Chondrocyte (in vitro differentiated cells): ENCODE measurements around the gene MEGF6. TPM values are rescaled to one million over a fixed set of nuclear protein-coding genes. Genes with fewer than 3 reads are reported as not detected.

ENCODE experiments used
- DNase-seq: peaks from one replicate; pipeline ENCODE4 v3.0.0; 2021; ENCODE audit warnings: mixed read lengths, low spot score
- H3K27ac Mint-ChIP-seq: one replicate; pipeline ENCODE4 v1.8.0; 2021; ENCODE audit warnings: mild to moderate bottlenecking, moderate library complexity, mixed read lengths; ENCODE audit not compliant: unreplicated experiment
- H3K27me3 Mint-ChIP-seq: 2 replicates; pipeline ENCODE4 v1.8.0; 2021; ENCODE audit warnings: low read depth, mixed read lengths
- H3K36me3 Mint-ChIP-seq: 2 replicates; pipeline ENCODE4 v1.8.0; 2021; ENCODE audit warnings: low read depth, mixed read lengths
- H3K4me1 Mint-ChIP-seq: 2 replicates; pipeline ENCODE4 v1.8.0; 2021; ENCODE audit warnings: low read depth, mild to moderate bottlenecking, mixed read lengths
- H3K4me3 Mint-ChIP-seq: one replicate; pipeline ENCODE4 v1.8.0; 2021; ENCODE audit warnings: mild to moderate bottlenecking, moderate library complexity, mixed read lengths; ENCODE audit not compliant: unreplicated experiment
- H3K9me3 Mint-ChIP-seq: 2 replicates; pipeline ENCODE4 v1.8.0; 2021; ENCODE audit warnings: low read depth, mixed read lengths
- CTCF ChIP-seq: fragments of 200-600 bp; sonication (generic); IDR thresholded peaks from 2 replicates; pipeline ENCODE4 v1.5.0; 2021; ENCODE audit warnings: antibody characterized with exemption, mild to moderate bottlenecking, moderate library complexity
- total RNA-seq: library from RNA; stranded (reverse); gene quantifications from 3 replicates; pipeline ENCODE4 v1.2.1, GENCODE V29; 2021

Gene MEGF6
- total RNA-seq, 1 donor from 2014 or later: 328 TPM

GRCh38 chr1:3600354-3600753, 11.0 kb downstream of the MEGF6 start:
- H3K4me3 Mint-ChIP-seq: no peak overlapping the region
- no peak for TF ChIP-seq CTCF
- no peak for DNase-seq
- H3K4me1 Mint-ChIP-seq: no peaks in the 10 kb centered on the region
- H3K27me3 Mint-ChIP-seq: peaks cover 4% of the 10 kb centered on the region
- no peak overlapping the region for H3K27ac Mint-ChIP-seq
- H3K36me3 Mint-ChIP-seq: no peaks in the 10 kb centered on the region
- no peaks in the 10 kb centered on the region for H3K9me3 Mint-ChIP-seq

GRCh38 chr1:3599816-3600215, 11.5 kb downstream of the MEGF6 start:
- Mint-ChIP-seq H3K36me3 (no peaks in the 10 kb centered on the region), H3K27ac (no peak overlapping the region), H3K27me3 (peaks cover 4% of the 10 kb centered on the region), H3K4me1 (no peaks in the 10 kb centered on the region), H3K4me3 (no peak overlapping the region), H3K9me3 (no peaks in the 10 kb centered on the region)
- no peak for DNase-seq
- no peak for TF ChIP-seq CTCF

GRCh38 chr1:3599286-3599811, 12.0 kb downstream of the MEGF6 start:
- no peak overlapping the region for H3K4me3 Mint-ChIP-seq
- no peak for DNase-seq
- H3K36me3 Mint-ChIP-seq: no peaks in the 10 kb centered on the region
- H3K27ac Mint-ChIP-seq: no peak overlapping the region
- H3K4me1 Mint-ChIP-seq: no peaks in the 10 kb centered on the region
- H3K9me3 Mint-ChIP-seq: no peaks in the 10 kb centered on the region
- H3K27me3 Mint-ChIP-seq: peaks cover 4% of the 10 kb centered on the region
- TF ChIP-seq CTCF: no peak

GRCh38 chr1:3598522-3599285, 12.6 kb downstream of the MEGF6 start:
- Mint-ChIP-seq H3K4me3 (no peak overlapping the region), H3K27ac (no peak overlapping the region), H3K9me3 (no peaks in the 10 kb centered on the region)

GRCh38 chr1:3598051-3598491, 13.2 kb downstream of the MEGF6 start:
- Mint-ChIP-seq H3K4me1 (no peaks in the 10 kb centered on the region), H3K9me3 (no peaks in the 10 kb centered on the region), H3K36me3 (no peaks in the 10 kb centered on the region), H3K4me3 (no peak overlapping the region), H3K27me3 (peaks cover 4% of the 10 kb centered on the region), H3K27ac (no peak overlapping the region)
- DNase-seq: no peak
- no peak for TF ChIP-seq CTCF

More at GRCh38 chr1:3598522-3599285, 12.6 kb downstream of the MEGF6 start:
- Mint-ChIP-seq H3K27me3 (peaks cover 4% of the 10 kb centered on the region), H3K4me1 (no peaks in the 10 kb centered on the region), H3K36me3 (no peaks in the 10 kb centered on the region)
- DNase-seq: no peak
- TF ChIP-seq CTCF: no peak
